ENCODE data around the gene TMEM79.

Gene TMEM79

DNA sequence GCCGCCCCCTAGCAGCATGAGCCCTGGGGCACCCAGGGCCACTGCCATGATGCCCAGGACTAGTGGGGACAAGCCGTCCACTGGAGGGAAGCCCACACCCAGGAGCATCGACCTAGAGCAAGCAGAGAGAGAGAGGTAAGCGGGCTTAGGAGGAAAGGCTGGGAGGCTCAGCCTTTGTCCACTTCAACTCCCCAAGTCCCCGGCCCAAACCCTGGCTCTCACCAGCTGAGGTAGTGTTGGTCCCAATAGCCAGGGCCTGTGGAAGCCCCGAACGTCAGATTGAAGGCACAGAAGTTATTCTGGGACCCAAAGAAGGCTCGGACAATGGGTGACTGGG, 8.9 kb downstream of the TMEM79 start:
- DNase-seq (ENCODE audit: low read depth, low spot score): no peak
- in situ Hi-C loops (cut with HindIII; ENCODE audit: low sequenced_read_pairs): no loop called here
- TF ChIP-seq, protein P1, sequence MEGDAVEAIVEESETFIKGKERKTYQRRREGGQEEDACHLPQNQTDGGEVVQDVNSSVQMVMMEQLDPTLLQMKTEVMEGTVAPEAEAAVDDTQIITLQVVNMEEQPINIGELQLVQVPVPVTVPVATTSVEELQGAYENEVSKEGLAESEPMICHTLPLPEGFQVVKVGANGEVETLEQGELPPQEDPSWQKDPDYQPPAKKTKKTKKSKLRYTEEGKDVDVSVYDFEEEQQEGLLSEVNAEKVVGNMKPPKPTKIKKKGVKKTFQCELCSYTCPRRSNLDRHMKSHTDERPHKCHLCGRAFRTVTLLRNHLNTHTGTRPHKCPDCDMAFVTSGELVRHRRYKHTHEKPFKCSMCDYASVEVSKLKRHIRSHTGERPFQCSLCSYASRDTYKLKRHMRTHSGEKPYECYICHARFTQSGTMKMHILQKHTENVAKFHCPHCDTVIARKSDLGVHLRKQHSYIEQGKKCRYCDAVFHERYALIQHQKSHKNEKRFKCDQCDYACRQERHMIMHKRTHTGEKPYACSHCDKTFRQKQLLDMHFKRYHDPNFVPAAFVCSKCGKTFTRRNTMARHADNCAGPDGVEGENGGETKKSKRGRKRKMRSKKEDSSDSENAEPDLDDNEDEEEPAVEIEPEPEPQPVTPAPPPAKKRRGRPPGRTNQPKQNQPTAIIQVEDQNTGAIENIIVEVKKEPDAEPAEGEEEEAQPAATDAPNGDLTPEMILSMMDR (IDR thresholded peaks at IDR 0.05; ENCODE audit: low read depth, low read length): no peak
- H3K4me3 ChIP-seq (ENCODE audit: low read depth, low read length): no peak overlapping the region

GRCh38 chr1:156293895-156294294, 9.8 kb downstream of the TMEM79 start:
- no peak overlapping the region for H3K4me3 ChIP-seq (ENCODE audit: low read depth, low read length)
- in situ Hi-C loops (cut with HindIII; ENCODE audit: low sequenced_read_pairs): no loop called here
- no peak for DNase-seq (ENCODE audit: low read depth, low spot score)
- TF ChIP-seq, protein P1 (IDR thresholded peaks at IDR 0.05; ENCODE audit: low read depth, low read length): no peak

DNA sequence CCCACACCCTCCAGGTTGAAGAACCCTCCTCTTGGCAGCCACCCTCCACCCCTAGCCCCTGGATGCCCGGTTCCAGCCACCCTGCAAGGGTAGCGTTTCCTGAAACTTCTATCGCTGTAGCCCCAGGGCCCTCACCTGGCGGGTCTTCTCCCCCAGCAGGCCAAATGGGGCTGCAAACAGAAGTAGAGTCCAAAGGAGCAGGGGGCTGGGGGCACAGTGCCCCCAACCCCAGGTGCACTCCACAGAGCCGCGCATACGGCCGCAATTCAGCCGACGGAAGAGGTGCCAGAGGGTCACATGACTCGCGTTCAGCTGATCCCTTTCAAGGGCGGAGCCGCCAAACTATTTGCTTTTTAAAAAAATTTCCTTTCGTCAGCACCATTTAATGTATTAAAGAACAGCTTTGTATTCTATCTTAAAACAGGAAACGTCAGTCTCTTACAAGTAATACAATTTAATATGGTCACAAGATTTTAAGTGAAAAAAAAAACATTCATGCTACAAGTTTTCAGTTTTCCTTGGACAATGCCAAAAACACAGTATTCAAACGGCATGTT, 11.3 kb downstream of the TMEM79 start, which contains the start of gene GLMP:
TSS of gene GLMP (minus strand) at position 289 of the 557 bp plus-strand sequence. CDS start at position 255, 34 bp downstream.
- H3K4me3 ChIP-seq (ENCODE audit: low read depth, low read length): peak within 1 kb of the TSS; percentile 70
- peak; percentile 65 for DNase-seq (ENCODE audit: low read depth, low spot score)
- in situ Hi-C loops (cut with HindIII; ENCODE audit: low sequenced_read_pairs): no loop called here
- TF ChIP-seq, protein P1 (IDR thresholded peaks at IDR 0.05; ENCODE audit: low read depth, low read length): no peak

- no peak within 1 kb of the TSS for H3K4me3 ChIP-seq (ENCODE audit: low read depth, low read length)
- in situ Hi-C loops (cut with HindIII; ENCODE audit: low sequenced_read_pairs): no loop called here
- DNase-seq (ENCODE audit: low read depth, low spot score): no peak
- TF ChIP-seq, protein P1 (IDR thresholded peaks at IDR 0.05; ENCODE audit: low read depth, low read length): no peak
Observed at GRCh38 chr1:156298852-156299357, 14.8 kb downstream of the TMEM79 start, which contains the start of gene VHLL. TSS of gene VHLL (minus strand) at chr1:156299307. CDS start at chr1:156299189, 118 bp downstream.

DNA sequence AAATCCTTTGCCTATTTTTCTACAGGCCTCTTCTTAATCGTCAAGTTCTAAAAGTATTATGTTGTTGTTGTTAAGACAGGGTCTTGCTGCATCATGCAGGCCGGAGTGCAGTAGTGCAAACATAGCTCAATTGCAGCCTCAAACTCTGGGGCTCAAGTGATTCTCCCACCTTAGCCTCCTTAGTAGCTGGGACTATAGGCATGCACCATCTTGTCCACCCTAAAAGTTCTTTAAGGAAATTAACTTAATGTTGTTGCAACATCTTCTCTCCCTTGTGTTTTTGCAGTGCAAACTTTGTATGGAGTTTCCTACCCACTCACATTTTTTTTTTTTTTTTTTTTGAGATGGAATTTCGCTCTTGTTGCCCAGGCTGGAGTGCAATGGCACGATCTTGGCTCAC, 19.1 kb downstream of the TMEM79 start:
- no peak overlapping the region for H3K4me3 ChIP-seq (ENCODE audit: low read depth, low read length)
- TF ChIP-seq, protein P1 (IDR thresholded peaks at IDR 0.05; ENCODE audit: low read depth, low read length): no peak
- no peak for DNase-seq (ENCODE audit: low read depth, low spot score)
- in situ Hi-C loops (cut with HindIII; ENCODE audit: low sequenced_read_pairs): no loop called here

DNA sequence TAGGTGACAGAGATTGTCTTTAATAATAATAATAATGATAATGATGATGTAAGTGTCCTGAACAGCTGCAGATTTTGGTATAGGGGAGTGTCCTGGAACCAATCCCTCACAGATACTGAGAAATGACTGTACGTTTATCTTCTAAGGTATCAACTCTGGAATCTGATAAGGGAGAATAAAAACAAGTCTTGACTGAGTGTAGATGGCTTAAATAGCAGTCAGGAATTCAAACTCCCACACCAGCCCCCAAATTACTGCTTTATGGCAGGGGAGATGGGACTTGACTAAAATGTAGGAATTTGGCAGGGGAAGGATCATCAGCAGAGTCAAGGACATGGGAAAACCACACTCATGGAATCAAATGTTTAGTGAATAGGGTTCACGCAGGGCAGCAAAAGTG, 21.1 kb downstream of the TMEM79 start:
- in situ Hi-C loops (cut with HindIII; ENCODE audit: low sequenced_read_pairs): no loop called here
- DNase-seq (ENCODE audit: low read depth, low spot score): no peak
- TF ChIP-seq, protein P1 (IDR thresholded peaks at IDR 0.05; ENCODE audit: low read depth, low read length): no peak
- H3K4me3 ChIP-seq (ENCODE audit: low read depth, low read length): no peak overlapping the region
